GM19035 (cell line): ENCODE measurements around the gene S100P.
"Not testable (repeated sequence)": the region's sequence is repeated elsewhere in the genome, so short reads cannot be mapped to it uniquely, and the experiment has no call there.

Experiments
- ATAC-seq: cut with Tn5 transposase; IDR thresholded peaks from one replicate; pipeline ENCODE4 v1.9.1; 2021; ENCODE audit not compliant: unreplicated experiment

S100P gene

DNA sequence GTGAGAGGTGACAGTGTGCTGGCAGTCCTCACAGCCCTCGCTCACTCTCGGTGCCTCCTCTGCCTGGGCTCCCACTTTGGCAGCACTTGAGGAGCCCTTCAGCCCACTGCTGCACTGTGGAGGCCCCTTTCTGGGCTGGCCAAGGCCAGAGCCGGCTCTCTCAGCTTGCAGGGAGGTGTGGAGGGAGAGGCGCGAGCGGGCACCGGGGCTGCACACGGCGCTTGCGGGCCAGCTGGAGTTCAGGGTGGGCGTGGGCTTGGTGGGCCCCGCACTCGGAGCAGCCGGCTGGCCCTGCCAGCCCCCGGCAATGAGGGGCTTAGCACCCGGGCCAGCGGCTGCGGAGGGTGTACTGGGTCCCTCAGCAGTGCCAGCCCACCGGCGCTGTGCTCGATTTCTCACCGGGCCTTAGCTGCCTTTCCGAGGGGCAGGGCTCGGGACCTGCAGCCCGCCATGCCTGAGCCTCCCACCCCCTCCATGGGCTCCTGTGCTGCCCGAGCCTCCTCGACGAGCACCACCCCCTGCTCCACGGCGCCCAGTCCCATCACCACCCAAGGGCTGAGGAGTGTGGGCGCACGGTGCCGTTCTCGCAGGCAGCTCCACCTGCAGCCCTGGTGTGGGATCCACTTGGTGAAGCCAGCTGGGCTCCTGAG lies 21.0 kb upstream of the S100P start:
- not testable (repeated sequence) for ATAC-seq

- not testable (repeated sequence) for ATAC-seq
Measured at GRCh38 chr4:6673191-6673659, 20.5 kb upstream of the S100P start.

DNA sequence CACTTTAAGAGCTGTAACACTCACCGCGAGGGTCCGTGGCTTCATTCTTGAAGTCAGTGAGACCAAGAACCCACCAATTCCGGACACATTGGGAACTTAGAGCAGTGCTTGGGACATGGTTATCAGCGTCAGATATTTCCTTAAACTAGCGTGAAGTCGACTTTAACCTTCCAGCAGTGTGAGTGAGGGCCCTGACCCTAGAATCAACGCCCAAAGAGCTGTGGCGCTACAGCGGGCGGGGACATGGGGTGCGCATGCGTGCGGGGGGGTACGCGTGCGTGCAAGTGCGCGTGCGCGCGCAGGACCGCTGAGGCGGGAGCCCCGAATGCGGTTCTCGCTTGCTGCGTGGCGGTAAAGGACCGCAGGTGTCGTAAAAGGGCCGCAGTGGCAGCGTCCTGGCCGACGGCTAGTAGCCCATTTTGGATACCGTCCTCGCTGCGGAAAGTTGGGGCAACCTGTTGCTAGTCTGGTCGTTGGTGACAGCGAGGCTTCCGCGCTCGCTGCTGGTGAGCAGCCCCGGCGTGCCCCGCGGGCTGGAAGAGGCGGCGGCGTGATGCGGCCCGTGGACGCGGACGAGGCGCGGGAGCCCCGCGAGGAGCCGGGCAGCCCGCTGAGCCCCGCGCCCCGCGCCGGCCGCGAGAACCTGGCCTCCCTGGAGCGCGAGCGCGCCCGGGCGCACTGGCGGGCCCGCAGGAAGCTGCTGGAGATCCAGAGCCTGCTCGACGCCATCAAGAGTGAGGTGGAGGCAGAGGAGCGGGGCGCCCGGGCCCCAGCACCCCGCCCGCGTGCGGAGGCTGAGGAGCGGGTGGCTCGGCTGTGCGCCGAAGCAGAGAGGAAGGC lies 19.8 kb upstream of the S100P start:
- peak; percentile 85 for ATAC-seq

DNA sequence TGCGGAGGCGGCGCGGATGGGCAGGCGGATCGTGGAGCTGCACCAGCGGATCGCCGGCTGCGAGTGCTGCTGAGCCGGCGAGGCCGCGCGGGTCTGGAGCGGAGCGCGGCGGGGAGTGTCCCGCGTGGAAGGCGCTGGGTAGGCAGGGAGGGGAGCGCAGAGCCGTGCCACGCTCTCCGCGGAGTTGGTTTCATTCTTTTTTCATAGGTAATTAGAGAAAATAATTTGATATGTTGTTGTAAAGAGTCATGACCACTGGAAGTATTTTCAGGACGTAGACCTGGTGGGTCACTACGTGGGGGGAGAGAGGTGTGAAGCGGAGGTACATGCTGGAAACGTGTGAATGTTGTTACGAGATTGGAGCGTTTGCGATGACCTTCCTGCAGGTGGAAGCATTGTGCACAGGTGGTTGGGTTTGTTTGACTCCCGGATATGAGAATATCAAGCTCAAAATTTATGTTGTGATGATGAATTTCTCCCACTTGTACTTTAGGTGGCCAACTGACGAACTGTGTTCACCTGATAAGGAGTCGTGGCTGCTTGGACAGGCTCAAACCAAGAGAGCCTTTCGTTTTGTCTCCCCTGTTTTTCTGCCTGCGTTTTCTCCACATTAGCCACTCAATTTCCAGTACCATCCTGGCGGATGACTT lies 19.1 kb upstream of the S100P start:
- ATAC-seq: peak; percentile 44

- no peak for ATAC-seq
Measured at GRCh38 chr4:6676722-6677558, 16.7 kb upstream of the S100P start.

GRCh38 chr4:6680372-6681034 lies 13.2 kb upstream of the S100P start:
- no peak for ATAC-seq

- ATAC-seq: no peak
Measured at GRCh38 chr4:6681191-6681590, 12.5 kb upstream of the S100P start.

DNA sequence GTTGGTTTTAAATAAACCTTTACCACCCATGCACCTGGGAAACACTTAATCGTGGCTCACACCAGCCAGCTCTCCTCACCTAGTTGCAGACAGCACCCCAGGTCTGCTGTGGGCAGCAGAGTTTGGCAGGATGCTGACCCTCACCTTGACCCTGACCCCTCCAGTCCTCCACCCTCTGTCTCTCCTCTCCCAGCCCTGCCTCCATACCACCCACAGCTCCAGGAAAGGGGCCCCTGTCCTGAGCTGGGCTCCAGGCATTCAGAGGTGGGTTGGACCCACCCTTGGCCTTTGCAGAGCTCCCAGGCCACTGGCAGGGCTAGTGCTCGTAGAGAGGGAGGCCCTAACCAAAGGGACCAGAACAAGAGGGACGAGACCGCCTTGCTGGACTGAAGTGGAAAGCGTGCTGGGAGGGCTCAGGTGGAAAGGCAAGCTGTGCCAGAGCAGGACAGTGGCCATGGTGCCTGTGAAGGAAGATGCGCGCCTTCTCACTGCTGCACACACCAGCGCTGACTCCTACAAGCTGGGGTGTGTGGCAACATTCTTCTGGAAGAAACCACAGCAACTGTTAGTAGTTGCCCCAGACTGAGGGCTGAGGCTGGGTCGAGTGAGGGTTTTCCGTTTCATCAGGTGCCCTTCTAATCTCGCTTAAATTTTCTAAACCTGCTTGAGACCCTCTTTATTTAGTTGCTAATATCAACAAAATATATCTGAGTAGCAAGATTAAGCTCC lies 10.7 kb upstream of the S100P start:
- no peak for ATAC-seq

GRCh38 chr4:6684656-6685055 lies 9.0 kb upstream of the S100P start:
- ATAC-seq: no peak

DNA sequence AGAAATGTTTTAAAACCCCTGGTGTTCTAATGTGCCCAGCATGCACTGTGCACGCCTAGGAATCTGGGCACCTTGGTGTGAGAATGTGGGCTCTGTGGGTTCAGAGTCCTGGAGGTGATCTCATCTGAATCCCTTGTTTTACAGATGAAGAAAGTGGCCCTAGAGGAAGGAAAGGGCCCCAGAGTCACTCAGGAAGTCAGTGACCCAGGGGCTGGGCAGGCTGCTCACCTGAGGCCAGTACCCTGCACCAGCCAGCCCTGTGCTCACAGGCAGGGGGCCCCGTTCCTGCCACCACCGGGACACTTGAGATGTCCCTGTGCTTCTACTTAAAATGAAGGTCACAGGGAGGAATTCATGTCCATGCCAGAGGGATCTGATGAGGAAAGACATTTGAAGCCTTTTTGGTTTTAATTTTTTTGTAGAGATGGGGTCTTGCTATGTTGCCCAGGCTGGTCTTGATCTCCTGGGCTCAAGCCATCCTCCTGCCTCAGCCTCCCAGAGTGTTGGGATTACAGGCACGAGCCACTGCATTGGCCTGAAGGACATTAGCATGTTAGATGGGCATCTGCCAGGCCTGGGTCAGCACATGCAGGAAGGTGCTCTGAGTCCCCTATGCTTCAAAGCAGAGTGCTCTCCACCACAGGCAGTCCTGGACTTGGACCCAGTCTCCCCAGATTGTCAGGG lies 7.4 kb upstream of the S100P start:
- no peak for ATAC-seq

- no peak for ATAC-seq
Measured at GRCh38 chr4:6687947-6688878, 5.5 kb upstream of the S100P start.

GRCh38 chr4:6688879-6689505 lies 4.7 kb upstream of the S100P start:
- peak; percentile 68 for ATAC-seq

- ATAC-seq: no peak
Measured at GRCh38 chr4:6689506-6689960, 4.1 kb upstream of the S100P start.

- ATAC-seq: no peak
Measured at GRCh38 chr4:6692379-6692778, 1.3 kb upstream of the S100P start.

- no peak for ATAC-seq
Measured at GRCh38 chr4:6692806-6693205, 872 bp upstream of the S100P start.

DNA sequence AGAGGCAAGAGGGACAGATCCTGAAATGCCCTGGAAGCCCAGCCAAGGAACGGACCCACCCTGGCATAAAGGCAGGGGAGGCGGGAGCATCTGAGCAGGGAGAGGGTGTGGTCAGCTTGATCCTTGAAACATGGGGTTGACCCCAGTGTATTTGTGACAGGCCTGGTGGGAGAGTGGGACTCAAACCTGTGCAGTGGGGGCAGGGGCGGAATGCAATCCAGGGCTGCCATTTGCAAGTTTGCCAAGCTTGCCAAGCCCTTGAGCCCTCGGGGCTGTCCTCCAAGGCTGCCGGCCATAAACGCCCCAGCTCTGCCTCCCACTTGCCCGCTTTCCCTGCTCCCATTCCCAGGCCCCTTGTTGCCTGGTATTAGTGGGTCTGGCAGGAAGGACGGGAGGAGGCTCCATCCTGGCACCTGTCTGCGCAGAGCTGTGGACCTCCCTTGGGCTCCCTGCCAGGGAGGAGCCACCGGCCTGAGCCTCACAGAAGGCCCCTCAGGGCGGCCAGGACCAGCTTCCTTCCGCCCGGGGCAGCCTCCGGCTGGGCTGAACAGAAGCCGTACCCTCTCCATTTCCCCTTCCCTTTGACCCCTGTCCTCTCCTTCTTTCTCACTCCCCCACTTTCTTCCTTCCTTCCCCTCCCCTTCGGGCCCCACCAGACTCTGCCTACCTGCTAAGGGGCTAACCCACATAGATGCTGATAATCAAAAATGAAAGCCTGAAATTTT lies 661 bp downstream of the S100P start:
- ATAC-seq: no peak
